ENCODE measurements around the gene FZD4.
"Not testable (repeated sequence)": the region's sequence is repeated elsewhere in the genome, so short reads cannot be mapped to it uniquely, and the experiment has no call there.

The FZD4 gene

DNA sequence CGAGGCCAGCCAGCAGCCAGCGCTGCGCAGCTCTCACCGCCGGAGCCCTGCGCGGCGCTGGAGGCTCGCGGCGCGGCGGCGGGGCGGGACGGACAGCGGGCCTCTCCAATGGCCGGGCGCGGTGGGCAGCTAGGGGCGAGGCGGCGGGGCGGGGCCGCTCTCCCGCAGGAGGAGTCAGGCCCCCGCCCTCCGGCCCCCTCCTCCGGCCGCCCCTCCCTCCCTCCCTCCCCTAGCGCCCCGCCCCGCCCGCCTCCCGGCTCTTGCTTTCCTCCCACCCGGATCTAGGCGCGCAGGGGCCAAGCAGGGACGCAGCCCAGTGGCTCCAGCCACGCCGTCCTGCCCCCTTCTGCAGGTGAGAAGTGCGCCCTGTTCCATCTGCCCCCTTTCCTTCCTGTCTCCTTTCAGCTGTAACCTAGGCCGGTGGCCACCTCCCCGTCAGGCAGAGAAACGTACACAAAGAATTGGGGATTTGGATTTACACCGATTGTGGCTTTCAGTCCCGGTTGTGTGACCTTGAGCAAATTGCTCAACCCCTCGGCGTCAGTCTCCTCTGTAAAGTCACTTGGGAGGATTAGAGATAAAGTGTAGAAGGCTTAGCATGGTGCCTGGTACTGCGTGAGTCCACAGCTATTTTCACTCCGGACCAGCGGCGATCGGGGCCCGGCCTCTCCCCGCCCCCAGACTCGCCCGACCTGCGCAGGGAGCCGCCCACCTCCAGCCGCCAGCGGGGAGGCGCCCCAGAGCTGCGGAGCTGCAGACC, at the start of gene FZD4:
Gene FZD4, minus strand, starts transcription at position 35 of the 760 bp plus-strand sequence. CDS start 310 bp downstream, outside the sequence.
- TF ChIP-seq, protein P1, sequence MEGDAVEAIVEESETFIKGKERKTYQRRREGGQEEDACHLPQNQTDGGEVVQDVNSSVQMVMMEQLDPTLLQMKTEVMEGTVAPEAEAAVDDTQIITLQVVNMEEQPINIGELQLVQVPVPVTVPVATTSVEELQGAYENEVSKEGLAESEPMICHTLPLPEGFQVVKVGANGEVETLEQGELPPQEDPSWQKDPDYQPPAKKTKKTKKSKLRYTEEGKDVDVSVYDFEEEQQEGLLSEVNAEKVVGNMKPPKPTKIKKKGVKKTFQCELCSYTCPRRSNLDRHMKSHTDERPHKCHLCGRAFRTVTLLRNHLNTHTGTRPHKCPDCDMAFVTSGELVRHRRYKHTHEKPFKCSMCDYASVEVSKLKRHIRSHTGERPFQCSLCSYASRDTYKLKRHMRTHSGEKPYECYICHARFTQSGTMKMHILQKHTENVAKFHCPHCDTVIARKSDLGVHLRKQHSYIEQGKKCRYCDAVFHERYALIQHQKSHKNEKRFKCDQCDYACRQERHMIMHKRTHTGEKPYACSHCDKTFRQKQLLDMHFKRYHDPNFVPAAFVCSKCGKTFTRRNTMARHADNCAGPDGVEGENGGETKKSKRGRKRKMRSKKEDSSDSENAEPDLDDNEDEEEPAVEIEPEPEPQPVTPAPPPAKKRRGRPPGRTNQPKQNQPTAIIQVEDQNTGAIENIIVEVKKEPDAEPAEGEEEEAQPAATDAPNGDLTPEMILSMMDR (IDR thresholded peaks at IDR 0.05; ENCODE audit: insufficient read depth, missing control alignments): no peak
- DNase-seq (ENCODE audit: insufficient read length, low spot score): peak; percentile 72
- no peak for FAIRE-seq

DNA sequence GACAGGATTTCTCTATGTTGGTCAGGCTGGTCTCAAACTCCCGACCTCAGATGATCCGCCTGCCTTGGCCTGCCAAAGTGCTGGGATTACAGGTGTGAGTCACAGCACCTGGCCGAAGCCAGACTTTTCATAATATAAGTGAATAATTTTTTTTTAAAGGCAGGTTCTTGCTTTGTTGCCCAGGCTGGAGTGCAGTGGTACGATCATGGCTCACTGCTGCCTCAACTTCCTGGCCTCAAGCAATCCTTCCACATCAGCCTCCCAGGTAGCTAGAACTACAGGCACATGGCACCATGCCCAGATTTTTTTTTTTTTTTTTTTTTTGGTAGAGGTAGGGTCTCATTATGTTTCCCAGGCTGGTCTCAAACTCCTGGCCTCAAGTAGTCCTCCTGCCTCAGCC, 49.1 kb upstream of the FZD4 start:
- not testable (repeated sequence) for DNase-seq (ENCODE audit: insufficient read length, low spot score); FAIRE-seq

DNA sequence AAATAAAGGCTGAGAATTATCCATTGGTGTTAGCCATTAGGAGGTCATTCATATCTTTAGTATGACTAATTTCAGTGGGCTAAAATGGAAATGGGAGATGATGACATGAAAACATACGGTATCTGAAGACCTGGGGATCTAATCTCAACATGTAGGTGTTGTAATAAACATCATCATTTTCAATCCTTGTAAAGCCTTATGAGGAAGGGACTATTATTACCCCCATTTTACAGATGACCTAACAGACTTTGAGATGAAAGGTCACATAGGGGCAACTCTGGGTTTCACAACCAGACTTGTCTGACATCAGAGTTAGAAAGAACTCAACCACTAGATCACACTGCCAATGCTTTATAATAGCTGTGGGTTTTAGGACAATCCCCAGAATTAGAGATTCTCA, 47.7 kb upstream of the FZD4 start:
- FAIRE-seq (no peak), DNase-seq (ENCODE audit: insufficient read length, low spot score) (no peak)
- TF ChIP-seq, protein P1 (IDR thresholded peaks at IDR 0.05; ENCODE audit: insufficient read depth, missing control alignments): no peak

DNA sequence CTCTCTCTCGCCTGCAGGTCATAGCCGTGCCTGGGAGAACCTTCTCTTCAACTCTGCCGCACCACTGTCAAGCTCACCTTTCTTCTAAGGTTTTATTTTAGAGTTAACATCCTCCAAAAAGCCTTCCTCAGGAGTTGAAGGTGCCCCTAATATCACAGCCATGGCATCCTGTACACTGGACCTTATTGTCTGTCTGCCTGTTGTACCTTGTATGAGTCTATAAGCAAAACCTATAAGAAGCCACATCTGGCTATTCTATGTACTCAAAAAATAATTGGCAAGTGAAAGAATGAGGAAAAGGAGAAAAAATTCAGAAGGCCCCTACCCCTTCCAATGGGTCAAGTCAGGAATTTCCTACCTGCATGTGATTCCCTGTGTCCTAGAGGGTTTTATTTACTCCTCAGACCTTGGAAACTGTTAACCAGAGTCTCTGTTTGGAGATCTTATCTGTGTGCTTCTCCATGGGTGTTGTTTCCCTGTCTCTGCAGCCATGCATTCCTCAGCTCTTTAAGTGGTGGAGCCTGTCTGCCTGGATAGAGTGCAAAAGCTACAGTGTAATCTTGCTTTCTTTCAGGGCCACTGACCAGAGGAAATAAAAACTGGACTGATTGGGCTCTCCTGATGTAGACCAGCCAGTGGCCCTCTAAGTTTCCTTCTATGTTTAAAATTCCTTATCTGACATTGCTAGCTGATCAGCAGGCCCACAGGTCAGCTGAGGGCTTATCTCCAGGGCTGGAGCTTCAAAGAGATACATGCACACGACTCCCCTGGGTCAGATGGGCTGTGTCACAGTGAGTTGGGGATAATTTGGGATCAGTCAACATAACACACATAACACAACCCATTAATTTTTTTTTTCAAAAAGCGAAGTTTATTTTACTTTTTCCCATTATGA, 44.9 kb upstream of the FZD4 start:
- DNase-seq (ENCODE audit: insufficient read length, low spot score) (no peak), FAIRE-seq (no peak)
- TF ChIP-seq, protein P1 (IDR thresholded peaks at IDR 0.05; ENCODE audit: insufficient read depth, missing control alignments): no peak

DNA sequence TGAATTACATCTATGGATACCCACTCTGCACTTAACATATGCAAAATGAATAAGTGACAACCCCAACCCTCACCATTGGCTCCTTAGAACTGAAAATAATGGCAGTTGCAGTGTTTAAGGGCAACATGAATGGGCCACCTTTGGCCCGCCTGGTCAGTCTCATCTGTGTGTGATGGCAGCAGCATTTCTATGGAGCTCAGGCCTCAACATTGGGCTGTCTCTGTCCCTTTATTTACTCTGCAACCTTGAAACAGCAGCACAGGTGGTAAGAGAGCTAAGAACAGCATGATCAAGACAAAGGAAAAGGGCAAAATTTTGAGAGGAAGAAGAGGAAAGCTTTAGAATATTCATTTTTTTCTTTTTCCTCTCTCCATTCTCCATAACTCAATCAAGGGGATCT, 44.2 kb upstream of the FZD4 start:
- FAIRE-seq: no peak
- TF ChIP-seq, protein P1 (IDR thresholded peaks at IDR 0.05; ENCODE audit: insufficient read depth, missing control alignments): no peak
- DNase-seq (ENCODE audit: insufficient read length, low spot score): no peak

DNA sequence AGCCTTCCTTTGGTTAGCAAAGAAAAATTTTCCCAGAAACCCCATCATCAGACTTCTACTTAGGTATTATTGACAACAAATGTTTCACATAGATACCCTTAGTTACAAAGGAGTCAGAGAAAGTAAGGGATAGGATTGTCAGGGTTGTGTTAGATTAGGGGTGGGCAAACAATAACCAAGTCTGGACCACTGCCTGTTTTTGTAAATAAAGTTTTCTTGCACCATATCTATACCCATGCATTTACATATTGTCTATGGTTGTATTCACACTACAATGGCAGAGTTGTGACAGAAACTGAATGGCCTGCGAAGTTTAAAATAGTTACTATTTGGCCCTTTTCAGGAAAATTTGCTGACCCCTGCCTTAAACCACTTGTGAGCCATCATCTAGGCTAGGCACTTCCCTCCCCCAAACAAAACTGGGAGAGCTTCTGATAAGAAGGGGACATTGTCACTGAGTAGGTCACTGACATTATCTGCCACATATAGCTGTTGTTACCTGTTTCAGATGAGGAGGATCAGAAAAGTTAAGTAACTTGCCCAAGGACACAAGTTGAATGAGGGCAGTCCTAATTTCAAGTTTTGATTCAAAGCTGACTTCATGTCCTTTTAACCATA, 41.9 kb upstream of the FZD4 start:
- FAIRE-seq (no peak), DNase-seq (ENCODE audit: insufficient read length, low spot score) (no peak)
- TF ChIP-seq, protein P1 (IDR thresholded peaks at IDR 0.05; ENCODE audit: insufficient read depth, missing control alignments): no peak

DNA sequence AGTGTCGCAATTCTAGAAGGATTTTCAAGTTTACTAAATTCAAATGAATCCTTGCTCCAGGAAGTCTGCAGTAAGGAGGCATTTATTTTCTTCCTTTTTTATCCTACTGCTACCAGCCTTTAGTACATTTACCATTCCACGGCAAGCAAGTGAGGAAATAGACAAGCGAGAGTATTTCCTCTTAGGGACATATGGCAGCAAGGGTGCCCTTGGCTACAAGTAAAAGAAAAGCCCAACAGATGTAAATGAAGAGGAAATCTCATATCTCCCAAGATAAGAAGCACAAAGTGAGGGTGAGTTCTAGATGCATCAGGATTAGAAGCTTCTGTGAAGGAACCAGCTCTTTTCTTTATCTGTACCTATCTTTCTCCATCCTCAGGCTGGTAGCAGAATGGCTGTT, 37.8 kb upstream of the FZD4 start:
- DNase-seq (ENCODE audit: insufficient read length, low spot score) (no peak), FAIRE-seq (no peak)
- TF ChIP-seq, protein P1 (IDR thresholded peaks at IDR 0.05; ENCODE audit: insufficient read depth, missing control alignments): no peak

DNA sequence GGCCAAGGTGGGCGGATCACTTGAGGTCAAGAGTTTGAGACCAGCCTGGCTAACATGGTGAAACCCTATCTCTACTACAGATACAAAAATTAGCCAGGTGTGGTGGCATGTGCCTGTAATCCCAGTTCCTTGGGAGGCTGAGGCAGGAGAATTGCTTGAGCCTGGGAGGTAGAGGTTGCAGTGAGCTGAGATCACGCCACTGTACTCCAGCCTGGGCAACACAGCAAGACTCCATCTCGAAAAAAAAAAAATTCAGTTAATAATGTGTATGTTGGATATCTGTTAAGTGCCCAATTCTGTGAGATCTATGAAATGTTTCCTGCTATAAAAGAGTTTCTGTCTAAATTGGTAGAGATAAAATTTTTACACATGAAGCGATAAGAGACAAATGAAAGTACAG, 37.1 kb upstream of the FZD4 start:
- FAIRE-seq: not testable (repeated sequence)

More for the DNA sequence above, 37.1 kb upstream of the FZD4 start:
- DNase-seq (ENCODE audit: insufficient read length, low spot score): not testable (repeated sequence)

Data from D721Med (cell line).